Mucosa of stomach (tissue), 1 donor: ENCODE measurements around the gene IFRD2.
A peak's percentile ranks its signal among the peaks of the same experiment; 100 is the strongest.
"Not testable (repeated sequence)": the region's sequence is repeated elsewhere in the genome, so short reads cannot be mapped to it uniquely, and the experiment has no call there.

ENCODE experiments used
- H3K27me3 ChIP-seq: one replicate; pipeline ENCODE4 v1.7.0; 2013; ENCODE audit warnings: mild to moderate bottlenecking, low read length; ENCODE audit not compliant: control insufficient read depth, insufficient read depth
- H3K36me3 ChIP-seq: one replicate; pipeline ENCODE4 v1.7.0; 2013; ENCODE audit warnings: low read length; ENCODE audit not compliant: control insufficient read depth, insufficient read depth
- H3K4me1 ChIP-seq: one replicate; pipeline ENCODE4 v1.7.0; 2013; ENCODE audit warnings: mild to moderate bottlenecking, low read length; ENCODE audit not compliant: control insufficient read depth, insufficient read depth
- H3K4me3 ChIP-seq: one replicate; pipeline ENCODE4 v1.7.0; 2013; ENCODE audit warnings: low read length
- H3K9ac ChIP-seq: one replicate; pipeline ENCODE4 v1.7.0; 2013; ENCODE audit warnings: mild to moderate bottlenecking, low read length, moderate library complexity
- H3K9me3 ChIP-seq: one replicate; pipeline ENCODE4 v1.7.0; 2013; ENCODE audit warnings: mild to moderate bottlenecking, low read length, moderate library complexity; ENCODE audit not compliant: control insufficient read depth
- donor health status: Pancreatic carcinoma.

Gene IFRD2

DNA sequence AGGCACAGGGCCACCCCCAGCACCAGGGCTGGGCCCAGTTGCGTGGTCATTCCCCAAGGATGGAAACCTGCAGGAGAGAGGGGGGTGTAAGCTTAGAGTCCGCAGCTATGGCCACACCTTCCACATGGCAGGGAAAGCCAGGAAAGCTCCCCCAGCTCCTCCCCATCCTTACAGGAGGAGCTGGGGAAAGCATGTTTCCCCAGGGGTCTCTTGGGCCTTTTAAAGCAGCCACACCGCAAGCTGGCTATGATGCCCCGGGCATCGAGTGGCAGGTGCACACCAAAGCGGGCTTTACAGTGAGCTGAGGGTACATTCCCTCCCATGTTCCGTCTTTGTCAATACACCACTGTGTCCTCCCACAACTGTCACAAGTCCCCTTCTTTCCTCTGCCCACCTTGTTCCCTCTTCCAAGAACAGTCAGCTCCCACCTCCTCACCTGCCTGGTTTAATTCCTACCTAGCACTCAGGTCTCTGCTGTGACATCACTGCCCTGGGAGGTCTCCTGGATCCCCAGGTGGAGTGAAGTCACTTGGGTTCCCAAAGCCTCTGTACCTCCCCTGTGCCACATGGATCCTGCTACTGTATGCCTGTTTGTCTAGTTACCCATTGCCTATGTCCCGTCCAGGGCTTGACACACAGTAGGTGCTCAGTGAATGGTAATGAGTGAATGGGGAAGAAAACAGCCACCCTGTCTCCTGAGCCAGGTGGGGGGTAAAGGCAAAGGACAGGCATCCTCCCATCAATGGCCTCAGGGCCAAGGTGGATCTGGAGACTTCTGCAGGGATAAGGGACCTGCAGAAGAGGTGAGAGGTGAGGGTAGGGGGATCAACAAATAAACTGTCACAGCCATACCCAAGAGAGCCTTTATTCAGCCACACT lies 3.6 kb upstream of the IFRD2 start:
- no peaks in the 10 kb centered on the region for H3K9me3 ChIP-seq
- no peaks in the 10 kb centered on the region for H3K36me3 ChIP-seq
- no peak overlapping the region for H3K9ac ChIP-seq
- H3K4me1 ChIP-seq = peaks cover 49% of the 10 kb centered on the region
- no peaks in the 10 kb centered on the region for H3K27me3 ChIP-seq
- no peak overlapping the region for H3K4me3 ChIP-seq

DNA sequence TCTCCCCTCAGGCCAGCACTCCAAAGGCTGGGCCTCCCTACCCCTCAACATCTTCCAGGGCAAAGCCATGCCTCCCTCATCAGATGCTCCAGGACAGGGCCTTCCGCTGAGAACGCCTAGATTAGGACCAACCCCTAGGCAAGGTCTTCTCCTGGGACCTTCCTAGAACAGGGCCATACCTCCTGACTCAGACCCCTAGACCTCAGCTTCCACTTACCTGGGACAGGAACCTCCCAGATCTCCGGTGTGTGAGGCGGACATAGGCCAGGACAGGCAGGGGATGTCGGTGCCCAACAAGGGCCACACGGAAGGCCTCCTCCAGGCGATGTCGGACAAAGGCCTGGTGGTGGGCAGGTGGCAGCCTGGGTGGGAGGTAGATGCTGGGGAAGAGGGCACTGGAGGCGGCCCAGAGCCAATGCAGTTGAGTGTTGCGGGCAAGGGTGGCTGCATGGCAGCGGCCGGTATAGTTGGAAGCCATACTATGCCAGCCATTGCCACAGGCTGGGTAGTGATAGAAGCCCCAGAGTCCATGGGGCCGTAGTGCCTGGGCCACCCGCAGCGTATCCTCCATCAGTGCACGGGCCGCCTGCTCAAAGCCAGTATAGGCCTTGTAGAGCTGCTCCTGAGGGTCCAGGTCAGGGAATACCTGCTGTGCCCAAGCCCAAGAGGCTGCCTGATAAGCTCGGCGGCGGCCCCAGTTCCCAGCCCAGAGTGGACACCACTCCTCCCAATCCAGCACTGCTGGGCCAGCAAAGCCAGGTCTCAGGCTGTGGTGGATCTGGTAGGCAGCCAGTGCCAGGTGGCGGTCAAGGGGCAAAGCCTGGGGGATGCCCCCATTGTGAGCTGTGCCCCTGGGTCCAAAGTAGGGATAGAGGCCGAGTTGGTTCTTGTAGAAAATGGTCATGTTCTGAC lies 2.5 kb upstream of the IFRD2 start:
- Histone ChIP-seq H3K4me1 (peaks cover 47% of the 10 kb centered on the region), H3K27me3 (no peaks in the 10 kb centered on the region), H3K36me3 (peaks cover 1% of the 10 kb centered on the region), H3K9me3 (no peaks in the 10 kb centered on the region), H3K9ac (no peak overlapping the region), H3K4me3 (no peak overlapping the region)

DNA sequence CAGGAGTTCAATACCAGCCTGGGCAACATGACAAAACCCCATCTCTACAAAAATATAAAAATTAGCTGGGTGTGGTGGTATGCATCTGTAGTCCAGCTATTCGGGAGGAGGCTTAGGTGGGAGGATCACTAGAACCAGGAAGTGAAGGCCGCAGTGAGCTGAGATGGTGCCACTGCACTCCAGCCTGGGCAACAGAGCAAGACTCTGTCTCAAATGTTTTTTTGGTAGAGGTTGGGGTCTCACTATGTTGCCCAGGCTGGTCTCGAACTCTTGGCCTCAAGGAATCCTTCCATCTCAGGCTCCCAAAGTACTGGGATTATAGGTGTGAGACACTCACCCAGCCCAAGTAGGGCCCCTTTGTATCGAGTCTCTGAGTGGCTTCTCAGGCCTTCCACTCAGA lies 1.9 kb upstream of the IFRD2 start:
- no peaks in the 10 kb centered on the region for H3K27me3 ChIP-seq
- peaks cover 6% of the 10 kb centered on the region for H3K36me3 ChIP-seq
- H3K4me3 ChIP-seq = no peak overlapping the region
- H3K9ac ChIP-seq = no peak overlapping the region
- no peaks in the 10 kb centered on the region for H3K9me3 ChIP-seq
- H3K4me1 ChIP-seq = peaks cover 46% of the 10 kb centered on the region

DNA sequence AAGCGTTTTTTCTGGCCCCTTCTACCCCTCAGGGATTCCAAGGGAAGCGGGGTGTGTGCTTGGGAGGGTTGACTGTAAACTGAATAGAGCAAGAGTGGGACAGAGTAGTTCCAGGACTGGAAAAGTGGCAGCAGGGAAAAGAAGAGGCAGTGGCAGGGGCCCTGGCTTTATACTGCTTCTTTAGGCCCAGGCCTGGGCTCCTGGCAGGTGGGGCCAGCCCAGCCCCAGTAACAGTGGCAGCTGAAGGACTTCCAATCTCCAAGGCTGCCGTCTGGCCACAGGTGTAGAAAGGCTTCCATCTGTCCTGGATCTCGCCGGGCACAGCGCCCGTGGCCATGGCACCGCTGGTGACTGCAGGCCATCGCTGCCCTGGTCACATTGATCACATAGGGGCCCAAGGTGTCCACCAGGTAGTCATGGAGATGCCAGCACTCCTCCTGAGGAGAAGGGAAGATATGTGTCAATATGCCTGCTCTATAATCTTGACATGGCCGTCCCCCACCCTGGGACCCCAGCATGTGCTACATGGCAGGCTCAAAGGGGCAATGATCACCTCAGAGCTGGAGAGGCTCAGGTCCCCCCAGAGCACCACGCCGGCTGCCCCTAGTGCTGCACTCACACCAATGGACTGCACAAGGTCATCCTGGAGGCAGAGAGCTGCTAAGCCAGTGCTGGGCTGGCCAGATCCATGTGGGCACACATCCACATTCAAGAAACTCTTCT lies 1.0 kb upstream of the IFRD2 start:
- H3K9me3 ChIP-seq = no peaks in the 10 kb centered on the region
- peaks cover 37% of the 10 kb centered on the region for H3K4me1 ChIP-seq
- peak overlapping the region; percentile 87 for H3K4me3 ChIP-seq
- H3K27me3 ChIP-seq = no peaks in the 10 kb centered on the region
- peaks cover 9% of the 10 kb centered on the region for H3K36me3 ChIP-seq
- H3K9ac ChIP-seq = peak overlapping the region; percentile 75

DNA sequence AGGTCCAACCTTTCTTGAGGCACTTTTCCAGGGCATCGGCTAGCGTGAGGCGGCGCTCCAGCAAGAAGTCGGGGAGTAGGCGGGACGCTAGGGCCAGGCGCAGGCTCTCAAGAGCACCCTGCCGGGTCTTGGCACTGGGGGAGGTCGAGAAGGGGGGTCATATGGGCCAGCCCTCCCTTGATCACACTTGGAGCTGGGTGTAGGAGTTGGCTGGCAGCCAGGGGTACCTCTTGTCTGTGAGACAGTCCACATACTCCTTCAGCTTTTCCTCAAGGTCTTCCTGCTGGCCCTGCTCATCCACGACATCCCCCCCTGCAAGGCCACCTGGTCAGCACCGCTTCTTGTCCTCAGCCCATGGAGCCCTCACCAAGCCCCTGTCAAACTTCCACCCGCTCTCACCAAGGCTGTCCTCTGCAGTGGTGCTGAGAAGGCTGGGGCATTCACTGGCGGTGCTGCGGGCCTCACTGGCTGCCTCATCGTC lies 2.0 kb downstream of the IFRD2 start:
- Histone ChIP-seq H3K4me1 (peaks cover 27% of the 10 kb centered on the region), H3K9ac (peak overlapping the region; percentile 42)

DNA sequence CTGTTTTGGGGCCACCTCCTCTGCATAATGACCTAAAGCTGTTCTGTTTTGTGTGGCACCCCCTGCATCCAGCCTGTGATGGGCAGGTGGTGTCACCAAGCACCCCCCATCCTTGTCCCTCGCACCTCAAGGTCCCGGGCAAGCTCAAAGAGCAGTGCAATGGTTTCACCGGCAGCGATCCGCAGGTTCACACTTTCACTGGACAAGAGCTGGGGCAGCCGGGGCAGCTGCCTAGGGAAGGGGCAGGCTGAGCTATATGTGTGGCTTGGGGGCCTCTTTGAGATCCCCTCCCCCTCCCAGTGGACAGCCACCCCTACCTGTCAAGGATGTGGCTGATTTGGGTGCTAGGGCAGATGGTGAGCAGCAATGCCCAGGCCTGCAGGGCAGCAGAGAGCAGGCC lies 3.1 kb downstream of the IFRD2 start:
- H3K27me3 ChIP-seq = no peaks in the 10 kb centered on the region
- no peak overlapping the region for H3K4me3 ChIP-seq
- no peaks in the 10 kb centered on the region for H3K9me3 ChIP-seq
- H3K4me1 ChIP-seq = peaks cover 27% of the 10 kb centered on the region
- H3K9ac ChIP-seq = no peak overlapping the region
- peaks cover 9% of the 10 kb centered on the region for H3K36me3 ChIP-seq

More for the DNA sequence above, 2.0 kb downstream of the IFRD2 start:
- no peaks in the 10 kb centered on the region for H3K27me3 ChIP-seq
- H3K9me3 ChIP-seq = no peaks in the 10 kb centered on the region
- H3K36me3 ChIP-seq = peaks cover 9% of the 10 kb centered on the region
- H3K4me3 ChIP-seq = no peak overlapping the region

DNA sequence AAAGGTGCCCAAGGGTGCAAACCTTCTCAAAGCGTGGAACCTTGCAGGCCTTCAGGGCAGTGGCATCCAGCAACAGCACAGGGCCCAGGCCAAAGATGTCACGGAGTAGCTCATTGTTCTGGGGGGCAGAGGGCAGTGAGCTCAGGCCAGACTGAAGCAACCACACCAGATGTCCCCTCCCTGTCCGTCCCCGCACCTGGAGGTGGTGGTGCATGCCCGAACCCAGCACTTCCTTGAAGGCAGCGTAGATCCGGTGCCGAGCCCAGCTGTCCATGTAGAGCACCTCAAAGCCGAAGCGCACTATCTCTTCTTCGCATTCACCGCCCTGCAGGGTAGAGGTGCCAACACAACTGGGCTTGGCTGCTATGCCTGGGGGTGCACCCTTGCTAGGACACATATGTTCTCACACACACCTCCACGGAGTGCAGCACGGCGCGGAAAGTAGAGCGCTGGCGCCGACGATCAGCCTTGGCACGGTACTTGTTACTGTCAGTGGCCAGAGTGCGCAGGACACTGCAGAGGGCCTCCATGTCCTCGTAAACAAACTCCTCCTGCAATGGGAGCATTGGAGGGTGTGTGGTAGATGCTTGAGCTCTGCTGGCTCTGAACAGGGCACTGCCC lies 3.7 kb downstream of the IFRD2 start:
- Histone ChIP-seq H3K4me3 (no peak overlapping the region), H3K27me3 (no peaks in the 10 kb centered on the region), H3K9ac (no peak overlapping the region), H3K4me1 (peaks cover 25% of the 10 kb centered on the region), H3K9me3 (no peaks in the 10 kb centered on the region), H3K36me3 (peaks cover 9% of the 10 kb centered on the region)

DNA sequence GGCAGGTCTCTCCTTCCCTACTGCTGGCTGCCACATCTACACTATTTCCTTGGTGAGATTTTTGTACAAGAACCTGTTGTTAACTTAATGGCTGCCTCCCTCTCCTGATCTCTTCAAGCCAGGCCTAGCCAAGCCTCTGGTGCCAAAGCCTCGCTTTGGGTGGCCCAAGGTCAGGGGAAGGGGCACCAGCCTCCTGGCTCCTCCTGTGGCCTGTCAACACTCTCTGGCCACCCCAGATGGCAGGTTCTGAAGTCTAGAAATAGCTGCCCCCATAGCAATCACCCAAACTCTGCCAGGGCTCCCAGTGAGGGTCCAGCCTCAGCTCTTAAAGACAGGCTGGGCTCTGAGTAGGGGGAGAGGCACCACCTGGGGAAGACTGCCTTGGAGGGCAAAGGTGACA lies 5.0 kb downstream of the IFRD2 start:
- Histone ChIP-seq H3K27me3 (no peaks in the 10 kb centered on the region), H3K9me3 (no peaks in the 10 kb centered on the region), H3K36me3 (peaks cover 9% of the 10 kb centered on the region), H3K9ac (no peak overlapping the region), H3K4me1 (peaks cover 15% of the 10 kb centered on the region), H3K4me3 (no peak overlapping the region)

DNA sequence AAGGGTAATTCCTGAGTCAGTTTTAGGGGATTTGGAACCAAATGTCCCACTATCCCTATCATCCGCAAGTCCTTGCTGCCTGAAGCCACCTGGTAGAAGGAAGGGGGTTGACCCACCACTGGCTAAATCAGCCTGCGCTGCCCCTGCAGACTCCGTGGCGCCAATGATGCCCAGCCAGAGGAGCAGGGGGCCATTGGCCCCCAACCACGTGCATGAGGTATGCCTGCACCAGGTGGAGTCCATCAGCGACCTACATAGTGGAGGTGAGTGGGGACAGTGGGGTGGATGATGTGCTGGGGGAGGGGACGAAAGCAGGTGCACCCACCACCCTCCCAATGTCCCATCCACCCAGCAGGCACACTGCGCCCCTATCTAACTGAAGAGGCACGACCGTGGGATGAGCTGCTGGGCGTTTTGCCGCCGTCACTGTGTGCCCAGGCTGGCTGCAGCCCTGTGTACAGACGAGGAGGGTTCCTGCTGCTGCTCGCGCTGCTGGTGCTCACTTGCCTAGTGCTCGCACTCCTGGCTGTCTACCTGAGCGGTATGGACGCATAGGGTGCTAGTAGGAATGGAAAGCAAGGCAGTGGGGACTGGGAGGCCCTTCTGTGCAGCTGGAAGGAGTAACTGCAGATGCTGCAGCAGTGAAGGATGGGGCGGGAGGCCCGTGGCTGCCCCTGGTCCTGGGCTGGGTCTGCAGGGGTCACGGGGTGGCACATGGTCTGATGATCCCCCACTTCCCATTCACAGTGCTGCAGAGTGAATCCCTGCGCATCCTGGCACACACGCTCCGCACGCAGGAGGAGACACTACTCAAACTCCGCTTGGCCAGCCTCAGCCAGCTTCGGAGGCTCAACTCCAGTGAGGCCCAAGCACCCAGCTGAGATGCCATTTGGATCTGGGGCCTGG lies 5.7 kb downstream of the IFRD2 start:
- H3K27me3 ChIP-seq = no peaks in the 10 kb centered on the region
- peaks cover 9% of the 10 kb centered on the region for H3K36me3 ChIP-seq
- H3K9ac ChIP-seq = no peak overlapping the region
- H3K9me3 ChIP-seq = no peaks in the 10 kb centered on the region
- no peak overlapping the region for H3K4me3 ChIP-seq
- H3K4me1 ChIP-seq = peaks cover 15% of the 10 kb centered on the region

DNA sequence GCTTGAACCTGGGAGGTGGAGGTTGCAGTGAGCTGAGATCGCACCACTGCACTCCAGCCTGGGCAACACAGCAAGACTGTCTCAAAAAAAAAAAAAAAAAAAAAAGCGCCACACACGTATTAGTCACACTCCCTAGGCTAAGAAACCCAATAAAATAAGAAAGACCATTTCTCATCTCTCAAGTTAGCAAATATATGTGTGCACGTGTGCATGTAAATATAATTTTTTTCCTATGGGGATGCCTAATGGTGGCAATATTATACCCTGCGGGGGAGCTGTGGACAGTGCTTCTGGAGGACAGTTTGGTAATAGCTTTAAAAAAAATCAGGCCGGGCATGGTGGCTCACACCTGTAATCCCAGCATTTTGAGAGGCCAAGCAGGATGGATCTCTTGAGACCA lies 8.1 kb downstream of the IFRD2 start:
- not testable (repeated sequence) for H3K9ac ChIP-seq, H3K4me1 ChIP-seq, H3K27me3 ChIP-seq, H3K9me3 ChIP-seq, H3K4me3 ChIP-seq, H3K36me3 ChIP-seq
